ENCODE data around the gene ALPK3. TPM values are rescaled to one million over a fixed set of nuclear protein-coding genes. Genes with fewer than 3 reads are reported as not detected.
"Not testable (repeated sequence)": the region's sequence is repeated elsewhere in the genome, so short reads cannot be mapped to it uniquely, and the experiment has no call there.

Gene ALPK3
- total RNA-seq, 4 donors from 2014 or later, result 0.88 to 6.3 (median 3.4) TPM

DNA sequence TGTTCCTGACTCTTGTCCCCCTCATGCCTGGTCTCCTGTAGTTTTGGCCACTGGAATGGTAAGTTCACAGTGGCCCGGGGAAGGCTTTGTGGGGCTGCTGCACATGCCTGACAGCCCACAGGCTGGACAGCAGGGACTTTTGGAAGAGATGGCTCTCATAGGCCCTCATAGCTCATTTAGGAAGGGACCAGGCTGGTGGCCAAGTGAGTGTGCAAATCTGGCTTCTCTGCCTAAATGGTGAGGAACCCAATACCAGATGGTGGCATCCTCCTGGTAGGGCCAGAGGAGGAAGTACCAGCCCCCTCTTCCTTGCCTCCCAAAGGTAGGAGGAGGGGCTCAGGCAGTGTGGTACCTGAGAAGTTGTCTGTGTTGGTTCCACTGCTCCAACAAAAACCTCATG lies 25.6 kb downstream of the ALPK3 start:
- TF ChIP-seq, protein P1, sequence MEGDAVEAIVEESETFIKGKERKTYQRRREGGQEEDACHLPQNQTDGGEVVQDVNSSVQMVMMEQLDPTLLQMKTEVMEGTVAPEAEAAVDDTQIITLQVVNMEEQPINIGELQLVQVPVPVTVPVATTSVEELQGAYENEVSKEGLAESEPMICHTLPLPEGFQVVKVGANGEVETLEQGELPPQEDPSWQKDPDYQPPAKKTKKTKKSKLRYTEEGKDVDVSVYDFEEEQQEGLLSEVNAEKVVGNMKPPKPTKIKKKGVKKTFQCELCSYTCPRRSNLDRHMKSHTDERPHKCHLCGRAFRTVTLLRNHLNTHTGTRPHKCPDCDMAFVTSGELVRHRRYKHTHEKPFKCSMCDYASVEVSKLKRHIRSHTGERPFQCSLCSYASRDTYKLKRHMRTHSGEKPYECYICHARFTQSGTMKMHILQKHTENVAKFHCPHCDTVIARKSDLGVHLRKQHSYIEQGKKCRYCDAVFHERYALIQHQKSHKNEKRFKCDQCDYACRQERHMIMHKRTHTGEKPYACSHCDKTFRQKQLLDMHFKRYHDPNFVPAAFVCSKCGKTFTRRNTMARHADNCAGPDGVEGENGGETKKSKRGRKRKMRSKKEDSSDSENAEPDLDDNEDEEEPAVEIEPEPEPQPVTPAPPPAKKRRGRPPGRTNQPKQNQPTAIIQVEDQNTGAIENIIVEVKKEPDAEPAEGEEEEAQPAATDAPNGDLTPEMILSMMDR (IDR thresholded peaks at IDR 0.05), result no peak
- Histone ChIP-seq H3K4me3 (no peak overlapping the region), H3K4me1 (peaks cover 0 to 4% of the 10 kb centered on the region in 2 donors), H3K36me3 (no peaks in the 10 kb centered on the region), H3K27ac (no peak overlapping the region), H3K9me3 (no peaks in the 10 kb centered on the region), H3K27me3 (no peaks in the 10 kb centered on the region)
- intact Hi-C loops (cut with DNase I; ENCODE audit: low total_unique reads), result no loop called here
- DNase-seq, result no peak

DNA sequence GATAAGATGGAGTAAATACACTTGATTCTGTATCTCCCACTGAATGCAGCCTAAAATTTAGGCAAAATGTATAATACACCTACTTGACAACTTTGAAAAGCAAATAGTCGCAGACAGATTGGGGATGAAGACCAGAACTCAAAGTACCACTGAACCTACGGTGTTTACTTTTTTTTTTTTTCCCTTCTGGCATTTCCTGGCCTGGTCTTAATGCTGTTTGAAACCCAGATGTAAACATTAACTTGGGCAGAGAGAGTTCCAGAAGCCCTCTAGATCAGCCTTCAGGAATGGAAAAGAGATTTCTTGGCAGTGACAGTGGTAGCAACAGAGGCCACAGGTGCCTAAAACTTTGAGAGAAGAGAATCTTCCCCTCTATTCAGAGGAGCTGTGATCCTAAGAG lies 27.8 kb downstream of the ALPK3 start:
- Histone ChIP-seq H3K9me3 (no peaks in the 10 kb centered on the region), H3K4me3 (no peak overlapping the region), H3K27ac (no peak overlapping the region), H3K4me1 (peaks cover 0 to 4% of the 10 kb centered on the region in 2 donors), H3K36me3 (no peaks in the 10 kb centered on the region), H3K27me3 (no peaks in the 10 kb centered on the region)
- no peak for TF ChIP-seq POLR2A (IDR thresholded peaks at IDR 0.05)
- intact Hi-C loops (cut with DNase I; ENCODE audit: low total_unique reads), result no loop called here
- no peak for DNase-seq

DNA sequence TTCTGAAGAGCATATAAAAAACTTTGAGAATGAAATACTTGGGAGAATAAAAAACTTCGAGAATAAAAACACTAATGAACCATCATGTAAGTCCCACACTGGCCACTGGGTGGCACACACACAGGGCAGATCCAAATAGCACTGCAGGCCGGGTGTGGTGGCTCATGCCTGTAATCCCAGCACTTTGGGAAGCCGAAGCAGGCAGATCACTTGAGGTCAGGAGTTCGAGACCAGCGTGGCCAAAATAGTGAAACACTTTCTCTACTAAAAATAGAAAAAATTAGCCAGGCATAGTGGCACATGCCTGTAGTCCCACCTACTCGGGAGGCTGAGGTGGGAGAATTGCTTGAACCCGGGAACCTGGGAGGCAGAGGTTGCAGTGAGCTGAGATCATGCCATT lies 28.5 kb downstream of the ALPK3 start:
- TF ChIP-seq, protein P1 (IDR thresholded peaks at IDR 0.05), result peak; percentile 48 to 65 (median 59)
- H3K36me3 ChIP-seq; intact Hi-C loops (cut with DNase I; ENCODE audit: low total_unique reads); H3K27ac ChIP-seq; H3K9me3 ChIP-seq; H3K27me3 ChIP-seq; H3K4me3 ChIP-seq; H3K4me1 ChIP-seq: not testable (repeated sequence)
- peak in 1 of 2 donors; percentile 58 for DNase-seq

DNA sequence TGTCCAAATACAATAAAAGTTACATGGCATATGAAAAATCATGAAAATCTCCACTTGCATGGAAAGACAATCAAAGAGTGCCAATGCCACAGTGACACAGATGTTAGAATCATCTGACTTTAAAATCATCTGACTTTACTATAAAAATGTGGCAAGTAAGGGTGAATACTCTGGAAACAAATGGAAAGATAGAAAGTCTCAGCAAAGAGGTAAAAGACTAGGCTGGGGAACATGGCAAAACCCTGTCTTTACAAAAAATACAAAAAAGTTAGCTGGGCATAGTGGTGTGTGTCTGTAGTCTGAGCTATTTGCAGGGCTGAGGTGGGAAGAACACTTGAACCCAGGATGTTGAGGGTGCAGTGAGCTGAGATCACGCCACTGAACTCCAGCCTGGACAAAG lies 29.1 kb downstream of the ALPK3 start:
- no peak for DNase-seq
- no peaks in the 10 kb centered on the region for H3K9me3 ChIP-seq
- H3K36me3 ChIP-seq, result no peaks in the 10 kb centered on the region
- no peak overlapping the region for H3K27ac ChIP-seq
- H3K4me3 ChIP-seq, result no peak overlapping the region
- TF ChIP-seq, protein P1 (IDR thresholded peaks at IDR 0.05), result no peak
- no peak for TF ChIP-seq POLR2A (IDR thresholded peaks at IDR 0.05)
- no peaks in the 10 kb centered on the region for H3K27me3 ChIP-seq
- intact Hi-C loops (cut with DNase I; ENCODE audit: low total_unique reads), result no loop called here
- H3K4me1 ChIP-seq, result no peaks in the 10 kb centered on the region

DNA sequence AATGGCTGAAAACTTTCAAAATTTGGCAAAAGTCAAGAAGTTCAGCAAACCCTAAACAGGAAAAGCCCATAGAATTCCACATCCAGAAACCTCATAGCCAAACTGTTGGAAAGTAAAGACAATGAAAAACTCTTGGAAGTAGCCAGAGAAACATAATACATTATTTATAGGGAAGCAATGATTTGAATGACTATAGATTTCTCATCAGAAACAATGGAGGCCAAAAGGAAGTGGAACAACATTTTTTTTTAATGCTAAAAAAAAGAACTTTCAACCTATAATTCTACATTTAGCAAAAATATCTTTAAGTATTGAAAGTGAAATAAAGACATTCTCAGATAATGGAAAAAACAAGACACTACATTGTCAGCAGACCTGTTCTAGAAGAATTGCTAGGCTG lies 30.2 kb downstream of the ALPK3 start:
- intact Hi-C loops (cut with DNase I; ENCODE audit: low total_unique reads), result no loop called here
- H3K4me3 ChIP-seq, result no peak overlapping the region
- no peaks in the 10 kb centered on the region for H3K9me3 ChIP-seq
- H3K27me3 ChIP-seq, result no peaks in the 10 kb centered on the region
- no peak overlapping the region for H3K27ac ChIP-seq
- TF ChIP-seq, protein P1 (IDR thresholded peaks at IDR 0.05), result no peak
- TF ChIP-seq POLR2A (IDR thresholded peaks at IDR 0.05), result no peak
- DNase-seq, result no peak
- no peaks in the 10 kb centered on the region for H3K36me3 ChIP-seq
- no peaks in the 10 kb centered on the region for H3K4me1 ChIP-seq

DNA sequence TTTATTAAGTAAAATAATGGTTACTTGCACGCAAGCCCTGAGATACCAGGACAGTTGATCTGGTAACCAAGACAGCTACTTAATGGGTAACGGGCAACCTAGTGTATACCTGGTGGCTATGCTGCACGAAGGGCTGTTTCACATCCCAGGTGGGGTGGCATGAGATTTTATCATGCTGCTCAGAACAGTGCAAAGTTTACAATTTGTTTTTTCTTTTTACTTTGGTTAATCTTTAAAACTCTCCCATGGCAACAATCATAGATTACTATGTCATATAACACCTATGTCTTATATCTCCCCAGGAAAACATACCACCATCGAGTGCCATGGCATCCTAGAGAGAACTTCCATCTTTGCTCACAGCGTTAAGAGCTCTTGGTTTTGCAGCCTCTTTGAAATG lies 35.1 kb downstream of the ALPK3 start:
- TF ChIP-seq, protein P1 (IDR thresholded peaks at IDR 0.05), result no peak
- no peak for TF ChIP-seq POLR2A (IDR thresholded peaks at IDR 0.05)
- Histone ChIP-seq H3K4me3 (no peak overlapping the region), H3K27ac (no peak overlapping the region), H3K36me3 (no peaks in the 10 kb centered on the region), H3K27me3 (no peaks in the 10 kb centered on the region), H3K4me1 (no peaks in the 10 kb centered on the region), H3K9me3 (no peaks in the 10 kb centered on the region)
- intact Hi-C loops (cut with DNase I; ENCODE audit: low total_unique reads), result loop anchor here (10.0 kb wide), 1 partner anchor 93 kb away; no protein-coding TSS in a partner anchor
- no peak for DNase-seq
